Calu3 (cell line): Measurements from ENCODE around the gene TRIM31. TPM values are rescaled to one million over a fixed set of nuclear protein-coding genes. Genes with fewer than 3 reads are reported as not detected.
A peak's percentile ranks its signal among the peaks of the same experiment; 100 is the strongest.

Experiments
- BruUV-seq: library from RNA; stranded (reverse); fragments of 400-500 nt; replicated peaks from 2 replicates; lab custom pipeline; 2021; lab: Mats Ljungman, UMichigan
- CTCF ChIA-PET: fragments of 300-600 bp; sonication (Branson Sonifier 250); formaldehyde crosslinking; loops from one replicate; lab custom pipeline; 2022; ENCODE audit warnings: antibody characterized with exemption; lab: Charles Lee
- DNase-seq: peaks from one replicate; pipeline ENCODE4 v3.0.0; 2022
- H3K27ac Mint-ChIP-seq: one replicate; pipeline ENCODE4 v1.8.0; 2022; ENCODE audit warnings: mixed read lengths; ENCODE audit not compliant: unreplicated experiment
- H3K27me3 Mint-ChIP-seq: one replicate; pipeline ENCODE4 v1.8.0; 2022; ENCODE audit warnings: mixed read lengths; ENCODE audit not compliant: unreplicated experiment
- H3K36me3 Mint-ChIP-seq: one replicate; pipeline ENCODE4 v1.8.0; 2022; ENCODE audit warnings: mild to moderate bottlenecking, moderate library complexity, mixed read lengths; ENCODE audit not compliant: insufficient read depth, unreplicated experiment
- H3K4me1 Mint-ChIP-seq: one replicate; pipeline ENCODE4 v1.8.0; 2022; ENCODE audit warnings: mild to moderate bottlenecking, low read depth, mixed read lengths; ENCODE audit not compliant: unreplicated experiment
- H3K4me3 Mint-ChIP-seq: one replicate; pipeline ENCODE4 v1.8.0; 2022; ENCODE audit warnings: mild to moderate bottlenecking, low read depth, moderate library complexity, mixed read lengths; ENCODE audit not compliant: unreplicated experiment
- H3K9me3 Mint-ChIP-seq: one replicate; pipeline ENCODE4 v1.8.0; 2022; ENCODE audit warnings: low read depth, mixed read lengths; ENCODE audit not compliant: unreplicated experiment
- intact Hi-C: fragments of 100-400 bp; cut with micrococcal nuclease; formaldehyde crosslinking; loops from one replicate; pipeline ENCODE4 v1.10.0; 2022; ENCODE audit not compliant: unreplicated experiment
- total RNA-seq: library from RNA; stranded (reverse); gene quantifications from 2 replicates; pipeline ENCODE4 v1.2.3, GENCODE V29; 2022
- TF ChIP-seq, protein P1 (sequence below): fragments of 200-600 bp; IDR thresholded peaks from one replicate; pipeline ENCODE4 v1.8.0; 2022; ENCODE audit warnings: antibody characterized with exemption; ENCODE audit not compliant: unreplicated experiment

The TRIM31 gene
- total RNA-seq, 1 experiment from 2014 or later: 161 TPM

DNA sequence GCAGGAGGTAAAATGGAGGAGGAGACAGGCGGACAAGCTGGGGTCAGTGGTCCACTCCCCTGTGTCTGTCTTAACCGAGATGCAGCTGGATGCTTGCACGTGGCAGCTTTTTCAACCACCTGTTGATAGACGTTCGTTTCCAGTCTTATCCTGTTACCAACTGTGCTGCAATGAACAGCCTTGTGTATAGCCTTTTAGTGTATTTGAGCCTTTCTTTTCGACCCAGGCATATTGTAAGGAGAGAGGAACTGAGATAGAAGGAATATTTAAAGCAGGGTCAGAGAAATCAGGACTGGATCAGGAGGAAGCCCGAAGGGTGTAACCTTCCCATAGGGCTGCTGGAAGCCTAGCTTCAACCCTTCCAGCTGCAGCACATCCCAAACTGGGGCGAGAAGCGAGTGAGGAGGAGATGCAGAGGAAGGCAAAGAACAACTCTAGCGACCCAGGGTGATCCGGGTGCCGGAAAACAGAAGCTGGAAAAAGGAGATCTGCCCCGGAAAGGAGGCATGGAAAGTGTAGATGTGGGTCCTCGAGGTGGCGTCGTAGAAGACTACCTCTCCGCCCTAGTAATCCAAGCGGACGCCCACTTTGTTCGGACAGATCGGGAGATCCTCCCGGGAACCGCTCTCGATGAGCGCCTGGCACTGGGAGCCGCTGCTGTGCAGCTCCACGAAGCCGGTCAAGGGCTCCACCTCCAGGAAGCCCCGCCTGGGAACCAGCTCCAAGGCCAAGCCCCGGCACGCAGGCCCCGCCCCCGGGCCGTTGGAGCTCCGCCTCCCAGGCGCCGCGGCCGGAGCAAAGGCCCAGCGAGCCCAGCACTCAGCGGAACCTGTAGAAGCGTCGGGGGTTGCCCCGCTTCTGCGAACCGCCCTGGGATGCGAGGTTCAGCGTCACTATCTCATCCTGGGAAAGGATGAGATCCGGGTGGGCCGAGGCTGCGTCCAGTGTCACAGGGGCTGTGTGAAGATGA lies 11.2 kb downstream of the TRIM31 start:
- peak; percentile 95 for DNase-seq
- Mint-ChIP-seq H3K4me3 (peak overlapping the region; percentile 87), H3K36me3 (peaks cover 78% of the 10 kb centered on the region), H3K27ac (peak overlapping the region; percentile 92), H3K9me3 (no peaks in the 10 kb centered on the region), H3K4me1 (peaks cover 67% of the 10 kb centered on the region), H3K27me3 (no peaks in the 10 kb centered on the region)
- CTCF ChIA-PET: interaction anchor here (0.7 to 6.4 kb wide), 13 partner anchors 10 to 452 kb away, joined by 3 to 168 read pairs (median 3); partner anchors contain the start of genes TRIM15 and TRIM31
- BruUV-seq: TSS peak; percentile 71
- intact Hi-C loops: loop anchor here (2.0 kb wide), 1 partner anchor 35 kb away; the partner anchor contains the start of gene PPP1R11
- TF ChIP-seq, protein P1, sequence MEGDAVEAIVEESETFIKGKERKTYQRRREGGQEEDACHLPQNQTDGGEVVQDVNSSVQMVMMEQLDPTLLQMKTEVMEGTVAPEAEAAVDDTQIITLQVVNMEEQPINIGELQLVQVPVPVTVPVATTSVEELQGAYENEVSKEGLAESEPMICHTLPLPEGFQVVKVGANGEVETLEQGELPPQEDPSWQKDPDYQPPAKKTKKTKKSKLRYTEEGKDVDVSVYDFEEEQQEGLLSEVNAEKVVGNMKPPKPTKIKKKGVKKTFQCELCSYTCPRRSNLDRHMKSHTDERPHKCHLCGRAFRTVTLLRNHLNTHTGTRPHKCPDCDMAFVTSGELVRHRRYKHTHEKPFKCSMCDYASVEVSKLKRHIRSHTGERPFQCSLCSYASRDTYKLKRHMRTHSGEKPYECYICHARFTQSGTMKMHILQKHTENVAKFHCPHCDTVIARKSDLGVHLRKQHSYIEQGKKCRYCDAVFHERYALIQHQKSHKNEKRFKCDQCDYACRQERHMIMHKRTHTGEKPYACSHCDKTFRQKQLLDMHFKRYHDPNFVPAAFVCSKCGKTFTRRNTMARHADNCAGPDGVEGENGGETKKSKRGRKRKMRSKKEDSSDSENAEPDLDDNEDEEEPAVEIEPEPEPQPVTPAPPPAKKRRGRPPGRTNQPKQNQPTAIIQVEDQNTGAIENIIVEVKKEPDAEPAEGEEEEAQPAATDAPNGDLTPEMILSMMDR: no peak

DNA sequence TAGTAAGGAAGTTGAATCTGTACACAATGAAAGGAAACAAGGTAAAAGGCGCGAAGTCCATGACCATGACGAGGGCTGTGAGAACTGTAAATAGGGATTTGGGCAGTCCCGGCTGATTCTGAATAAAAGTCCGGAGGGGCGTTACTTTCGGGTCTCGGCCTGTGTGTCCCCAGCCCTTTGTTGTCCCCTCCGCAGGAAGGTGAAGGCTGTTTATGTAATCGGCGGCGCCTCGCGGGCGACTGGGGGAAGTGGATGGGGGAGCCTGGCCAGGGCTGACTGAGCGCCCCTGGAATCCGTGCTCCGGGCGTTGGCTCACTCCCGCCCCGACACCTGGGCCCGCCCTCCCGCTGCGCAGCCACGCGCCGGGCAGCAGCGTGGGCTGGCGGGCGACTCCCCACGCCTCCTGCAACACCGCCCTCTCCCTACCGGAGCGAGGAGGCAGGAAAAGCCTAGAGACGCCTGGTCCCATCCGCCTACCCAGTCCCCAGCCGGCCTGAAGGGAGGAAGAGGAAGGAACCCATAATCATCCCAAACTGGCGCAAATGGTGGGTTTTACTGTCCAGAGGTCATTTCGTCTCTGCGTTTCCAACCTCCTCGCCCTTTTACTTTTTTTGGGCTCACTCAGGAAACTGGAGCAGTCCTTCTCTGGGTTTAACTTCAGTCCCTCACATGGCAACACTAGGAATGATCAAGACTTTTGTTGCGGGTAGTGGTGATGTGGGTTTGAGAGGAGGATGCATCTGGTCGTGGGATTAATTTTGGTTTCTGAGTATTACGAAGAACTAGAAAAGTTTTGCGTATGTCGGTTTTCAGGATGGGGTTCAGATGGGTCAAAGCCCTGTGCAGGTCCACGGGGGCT lies 12.1 kb downstream of the TRIM31 start:
- TF ChIP-seq, protein P1: no peak
- CTCF ChIA-PET: interaction anchor here (0.9 to 6.4 kb wide), 5 partner anchors 24 to 70 kb away, joined by 3 to 168 read pairs (median 3); partner anchors contain the start of gene TRIM15
- intact Hi-C loops: no loop called here

DNA sequence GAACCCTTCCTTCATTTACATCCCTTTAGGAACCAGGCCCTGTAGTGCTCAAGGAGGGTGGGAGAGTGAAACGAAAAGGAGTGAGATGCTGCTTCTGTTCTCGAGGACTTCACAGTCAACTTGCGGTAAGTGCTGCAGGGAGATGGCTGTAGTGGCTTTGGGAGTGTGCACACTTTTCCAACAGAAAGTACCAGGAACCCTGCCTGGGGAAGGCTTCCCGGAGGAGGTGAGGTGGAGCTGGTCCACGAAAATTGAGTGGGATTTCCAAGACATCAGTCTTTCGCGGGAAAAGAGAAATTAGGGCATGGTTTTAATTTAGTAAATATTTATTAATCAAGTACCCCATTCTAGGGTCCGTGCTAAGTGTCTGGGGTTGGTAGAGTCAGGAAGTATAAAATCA lies 12.7 kb downstream of the TRIM31 start:
- peaks cover 63% of the 10 kb centered on the region for H3K36me3 Mint-ChIP-seq
- H3K27ac Mint-ChIP-seq: peak overlapping the region; percentile 66
- H3K27me3 Mint-ChIP-seq: no peaks in the 10 kb centered on the region
- BruUV-seq: no TSS peak
- CTCF ChIA-PET: no interaction called here
- peaks cover 78% of the 10 kb centered on the region for H3K4me1 Mint-ChIP-seq
- H3K4me3 Mint-ChIP-seq: peak overlapping the region; percentile 87
- no peak for DNase-seq
- intact Hi-C loops: no loop called here
- no peaks in the 10 kb centered on the region for H3K9me3 Mint-ChIP-seq
- TF ChIP-seq, protein P1: no peak

More for the DNA sequence above, 12.1 kb downstream of the TRIM31 start:
- DNase-seq: peak; percentile 86
- Mint-ChIP-seq H3K4me1 (peaks cover 71% of the 10 kb centered on the region), H3K4me3 (peak overlapping the region; percentile 87), H3K36me3 (peaks cover 69% of the 10 kb centered on the region), H3K9me3 (no peaks in the 10 kb centered on the region), H3K27me3 (no peaks in the 10 kb centered on the region), H3K27ac (peak overlapping the region; percentile 92)
- no TSS peak for BruUV-seq
